GM21529 (cell line): ENCODE data around the gene DNAJC15.

ENCODE experiments used
- ATAC-seq: cut with Tn5 transposase; IDR thresholded peaks from one replicate; pipeline ENCODE4 v1.9.1; 2021; ENCODE audit not compliant: unreplicated experiment

Gene DNAJC15

DNA sequence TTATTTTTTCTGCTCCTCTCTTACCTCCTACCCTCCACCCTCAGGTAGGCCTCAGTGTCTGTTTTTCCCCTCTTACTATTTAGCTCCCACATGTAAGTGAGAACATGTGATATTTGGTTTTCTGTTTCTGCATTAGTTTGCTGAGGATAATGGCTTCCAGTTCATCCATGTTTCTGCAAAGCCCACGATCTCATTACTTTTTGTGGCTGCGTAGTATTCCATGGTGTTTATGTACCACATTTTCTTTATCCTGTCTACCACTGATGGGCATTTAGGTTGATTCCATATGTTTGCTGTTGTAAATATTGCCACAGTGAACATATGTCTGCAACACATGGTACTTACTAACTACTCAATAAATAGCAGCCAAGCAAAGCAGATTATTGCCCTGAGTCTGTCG is 56.8 kb downstream of the DNAJC15 start:
- no peak for ATAC-seq

DNA sequence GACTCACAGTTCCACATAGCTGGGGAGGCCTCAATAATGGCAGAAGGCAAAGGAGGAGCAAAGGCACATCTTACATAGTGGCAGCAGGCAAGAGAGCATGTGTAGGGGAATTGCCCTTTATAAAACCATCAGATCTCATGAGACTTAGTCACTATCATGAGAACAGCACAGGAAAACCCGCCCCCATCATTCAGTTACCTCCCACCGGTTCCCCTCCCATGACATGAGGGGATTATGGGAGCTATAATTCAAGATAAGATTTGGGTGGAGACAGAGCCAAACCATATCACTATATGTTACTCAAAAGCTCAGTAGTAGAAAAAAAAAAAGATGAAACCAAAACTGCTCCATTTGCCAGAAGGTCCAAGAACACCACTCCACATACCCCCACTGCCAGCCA is 58.5 kb downstream of the DNAJC15 start:
- no peak for ATAC-seq

DNA sequence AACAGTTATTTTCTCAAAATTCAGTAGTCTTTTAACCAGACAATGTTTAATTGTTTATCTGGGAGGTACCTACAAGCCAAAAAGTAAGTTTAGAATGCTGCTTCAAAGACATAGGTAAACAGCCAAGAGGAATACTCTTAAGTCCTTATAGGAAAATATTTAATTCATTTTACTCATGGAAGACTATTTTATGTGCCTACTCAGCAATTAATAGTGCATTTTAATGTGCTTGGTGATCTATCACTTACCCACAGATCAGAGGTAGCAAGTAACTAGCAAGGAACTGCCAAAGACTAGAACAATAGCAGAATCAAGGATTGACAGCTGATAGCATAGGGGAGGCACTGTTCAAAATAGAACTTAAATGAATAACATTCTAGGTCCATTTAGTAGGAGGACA is 60.4 kb downstream of the DNAJC15 start:
- no peak for ATAC-seq

DNA sequence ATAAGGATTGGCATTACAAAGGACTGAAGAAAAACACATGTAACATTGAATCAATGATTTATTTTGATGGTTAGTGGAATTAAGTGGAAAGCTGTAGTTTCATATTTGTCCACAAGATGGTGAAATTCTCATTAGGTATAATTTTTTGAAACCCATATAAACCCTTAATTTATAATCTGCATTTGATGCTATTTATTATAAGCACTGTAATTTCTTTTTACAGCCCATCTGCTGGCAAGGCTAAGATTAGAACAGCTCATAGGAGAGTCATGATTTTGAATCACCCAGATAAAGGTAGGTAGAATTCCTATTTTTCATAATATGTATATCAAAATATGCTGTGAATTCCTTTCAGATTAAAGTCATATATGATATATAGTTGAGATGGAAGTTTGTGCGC is 62.2 kb downstream of the DNAJC15 start:
- no peak for ATAC-seq

DNA sequence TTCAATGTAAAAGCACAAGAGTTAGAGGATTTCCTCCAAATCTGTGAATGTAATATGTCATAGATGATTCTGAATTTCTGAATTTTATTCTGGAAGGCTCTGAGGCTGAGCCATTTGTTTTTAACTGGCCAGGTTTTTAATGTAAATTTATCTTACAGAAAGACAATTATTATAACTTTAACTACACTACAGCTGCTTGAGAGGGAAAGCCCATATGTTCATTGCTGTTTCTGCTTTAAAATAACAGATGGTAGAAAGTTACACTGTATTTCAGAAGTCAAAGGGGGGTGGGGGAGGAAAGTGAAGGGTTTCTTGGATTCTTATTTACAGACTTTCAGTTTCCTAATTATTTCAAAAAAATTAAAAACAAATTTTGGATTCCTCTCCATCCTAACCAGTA is 62.8 kb downstream of the DNAJC15 start:
- no peak for ATAC-seq

DNA sequence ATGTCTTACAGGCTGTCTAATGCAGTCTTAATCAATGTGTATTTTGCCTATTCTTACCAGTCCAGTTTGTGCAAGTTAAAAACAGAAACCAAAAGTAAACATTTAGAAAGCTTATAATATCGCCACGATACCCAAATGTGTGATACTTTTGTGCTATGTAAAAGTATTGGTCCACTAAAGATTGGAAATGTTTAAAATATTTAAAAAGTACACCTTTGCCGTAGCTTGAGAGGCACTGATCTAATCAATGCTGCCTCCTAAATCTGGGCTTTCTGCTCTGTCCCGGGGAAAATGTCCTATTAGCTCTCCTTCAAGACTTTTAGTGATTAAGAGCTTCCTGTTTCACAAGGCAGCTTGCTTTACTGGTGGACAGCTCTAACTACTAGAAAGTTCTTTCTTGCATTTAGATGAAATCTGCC is 64.7 kb downstream of the DNAJC15 start:
- no peak for ATAC-seq

DNA sequence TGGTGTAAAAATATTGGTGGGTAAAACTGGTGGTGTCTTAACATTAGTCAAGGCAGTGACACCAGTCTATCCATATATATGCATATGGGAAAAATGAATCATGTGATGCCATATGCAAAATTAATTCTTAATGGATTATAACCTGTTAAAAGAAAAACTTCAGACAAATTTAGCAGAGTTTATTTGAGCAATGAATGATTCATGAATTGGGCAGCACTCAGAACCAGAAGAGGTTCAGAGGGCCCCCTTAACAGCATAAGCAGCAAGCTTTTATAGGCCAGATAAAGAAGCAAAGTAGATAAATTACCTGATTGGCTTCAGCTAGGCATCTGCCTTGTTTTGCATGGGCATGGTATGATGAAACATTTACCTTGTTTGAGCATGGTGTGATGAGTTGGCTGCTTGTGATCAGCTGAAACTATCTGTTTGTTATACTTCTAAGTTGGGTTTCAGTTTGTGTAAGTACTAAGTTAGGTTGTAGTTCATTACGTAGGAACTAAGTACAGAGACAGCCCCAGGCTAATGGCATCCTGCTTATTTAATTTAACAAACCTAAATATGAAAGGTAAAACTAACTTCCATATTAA is 66.6 kb downstream of the DNAJC15 start:
- no peak for ATAC-seq

DNA sequence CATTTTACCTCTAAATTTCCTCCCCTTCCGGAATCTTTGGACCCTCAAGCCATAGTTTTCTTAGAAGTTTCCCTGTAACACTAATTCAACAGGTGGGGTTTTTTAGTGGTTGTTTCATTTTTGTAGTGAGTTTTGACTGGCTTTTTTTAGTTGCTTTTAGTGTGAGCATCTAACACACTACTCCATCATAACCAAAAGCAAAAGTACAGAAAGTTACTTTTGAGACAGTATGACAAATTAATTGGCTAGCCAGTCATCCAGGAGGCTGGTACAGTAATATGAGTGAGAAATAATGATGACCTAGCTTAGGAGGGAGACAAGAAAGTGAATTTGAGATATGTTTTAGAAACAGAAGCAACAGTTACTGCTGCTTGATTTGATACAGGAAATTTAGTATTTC is 71.5 kb downstream of the DNAJC15 start:
- ATAC-seq: peak; percentile 90

DNA sequence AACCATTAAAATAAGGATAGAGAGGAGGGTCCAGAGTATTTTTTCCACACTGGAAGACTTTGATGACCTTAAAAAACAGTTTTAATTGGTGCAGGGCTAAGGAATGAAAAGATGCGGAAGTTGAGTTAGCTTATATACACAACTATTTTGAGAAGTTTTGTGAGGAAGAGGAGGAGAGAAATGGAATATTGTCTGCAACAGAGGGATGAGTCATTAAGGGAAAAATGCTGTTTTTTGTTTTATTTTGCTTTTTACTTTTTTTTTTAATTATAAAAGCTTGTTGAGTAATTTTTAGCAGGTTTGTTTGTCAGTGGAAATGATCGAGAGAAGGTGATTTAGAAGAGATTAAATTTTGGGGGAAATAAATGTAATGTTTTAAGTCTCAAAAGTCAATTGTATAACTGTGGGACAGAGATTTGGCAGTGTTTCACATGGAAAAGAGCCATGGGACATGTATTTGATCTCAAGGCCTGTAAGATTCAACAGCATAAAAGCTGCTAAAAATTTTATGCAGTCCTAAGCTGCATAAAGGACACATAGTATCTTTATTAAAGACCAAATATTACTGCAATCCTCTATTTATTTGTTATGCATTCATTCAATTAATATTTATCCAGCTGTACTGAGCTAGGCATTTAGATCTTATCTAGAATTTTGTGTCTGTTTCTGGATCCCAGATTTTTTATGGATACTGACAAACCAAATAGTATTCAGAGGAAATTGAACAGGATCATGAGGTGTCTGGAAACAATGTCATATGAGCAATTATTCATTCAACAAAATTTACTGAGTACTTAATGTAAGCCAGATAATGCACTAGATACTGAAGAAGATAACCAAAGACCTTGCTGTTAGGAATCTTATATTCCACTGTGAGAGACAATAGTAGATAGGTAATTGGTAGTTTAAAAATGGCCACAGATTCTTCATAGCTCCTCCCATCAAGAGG is 72.7 kb downstream of the DNAJC15 start:
- no peak for ATAC-seq

DNA sequence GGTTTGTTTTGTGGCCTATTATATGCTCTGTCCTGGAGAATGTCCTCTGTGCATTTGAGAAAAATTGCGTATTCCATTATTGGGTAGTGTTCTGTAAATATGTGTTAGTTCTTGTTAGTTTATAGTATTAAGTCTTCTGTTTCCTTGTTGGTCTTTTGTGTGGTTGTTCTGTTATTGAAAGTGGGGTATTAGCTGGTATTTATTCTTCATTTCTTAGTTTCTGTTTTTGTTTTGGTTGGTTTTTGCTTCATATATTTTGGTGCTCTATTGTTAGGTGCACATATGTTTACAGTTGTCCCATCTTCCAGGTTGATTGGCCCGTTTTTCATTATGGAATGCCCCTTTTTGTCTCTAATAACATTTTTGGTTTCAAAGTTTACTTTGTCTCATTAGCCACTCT is 77.3 kb downstream of the DNAJC15 start:
- ATAC-seq: no peak

DNA sequence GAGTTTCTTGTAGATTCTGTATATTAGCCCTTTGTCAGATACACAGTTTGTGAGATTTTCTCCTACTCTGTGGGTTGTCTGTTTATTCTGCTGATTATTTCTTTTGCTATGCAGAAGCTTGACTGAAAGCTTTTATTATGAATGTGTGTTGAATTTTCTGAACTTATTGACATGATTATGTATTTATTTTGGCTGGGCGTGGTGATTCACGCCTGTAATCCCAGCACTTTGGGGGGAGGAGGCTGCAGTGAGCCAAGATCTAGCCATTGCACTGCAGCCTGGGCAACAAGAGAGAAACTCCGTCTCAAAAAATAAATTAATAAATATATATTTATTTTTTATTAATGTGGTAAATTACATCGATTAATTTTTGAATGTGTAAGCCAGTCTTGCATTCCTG is 78.9 kb downstream of the DNAJC15 start:
- no peak for ATAC-seq

DNA sequence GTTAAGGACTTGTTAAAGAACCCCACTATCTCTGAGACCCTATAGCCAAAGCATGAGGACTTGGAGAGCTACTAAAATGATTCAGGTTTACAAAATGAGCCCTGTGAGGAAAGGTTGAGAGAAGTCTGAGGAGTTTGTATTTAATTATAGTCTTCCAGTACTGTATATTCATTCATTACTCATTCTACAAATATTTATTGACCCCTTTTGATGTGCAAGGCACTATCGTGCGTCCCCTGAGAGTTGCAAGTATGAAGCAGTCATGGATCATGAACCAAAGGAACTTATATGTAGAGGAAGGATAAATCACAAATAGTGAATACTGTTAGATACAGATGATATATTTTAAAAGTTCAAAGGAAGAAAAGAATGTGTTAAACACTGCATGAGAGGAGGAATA is 84.4 kb downstream of the DNAJC15 start:
- ATAC-seq: no peak

DNA sequence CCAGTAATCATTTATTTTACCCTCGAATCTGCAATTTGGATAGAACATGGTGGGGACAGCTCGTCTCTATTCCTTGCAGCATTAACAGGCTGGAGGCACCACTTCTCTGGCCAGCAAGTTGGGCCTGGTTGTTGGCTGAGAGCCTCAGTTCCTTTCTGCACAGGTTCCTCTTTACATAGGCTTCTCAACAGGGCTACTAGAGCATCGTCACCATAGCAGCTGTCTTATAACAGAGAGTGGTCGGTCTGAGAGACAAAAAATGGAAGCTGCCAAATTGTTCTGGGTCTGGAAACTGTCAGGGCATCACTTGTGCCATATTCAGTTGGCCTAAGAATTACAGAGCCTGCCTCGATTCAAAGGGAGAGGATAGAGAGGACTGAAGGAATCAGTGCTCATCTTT is 86.7 kb downstream of the DNAJC15 start:
- no peak for ATAC-seq

DNA sequence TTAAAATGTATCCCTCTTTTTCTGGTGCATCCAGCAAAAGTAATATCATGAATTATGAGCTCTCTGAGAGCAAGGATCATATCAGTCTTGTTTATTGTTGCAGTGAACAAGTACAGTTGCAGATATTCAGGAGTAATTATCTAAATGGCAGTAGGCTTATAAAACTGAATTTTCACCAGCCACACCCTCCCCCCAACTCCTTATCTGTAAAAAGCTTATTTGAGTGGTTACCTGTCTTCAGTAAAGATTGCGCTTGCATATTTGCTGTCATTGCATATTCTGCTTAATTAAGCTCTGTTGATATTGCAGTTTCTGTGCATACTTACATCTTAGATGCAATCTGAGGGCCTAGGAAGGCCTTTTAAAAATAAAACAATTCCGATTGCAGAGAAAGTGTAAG is 87.3 kb downstream of the DNAJC15 start:
- no peak for ATAC-seq

DNA sequence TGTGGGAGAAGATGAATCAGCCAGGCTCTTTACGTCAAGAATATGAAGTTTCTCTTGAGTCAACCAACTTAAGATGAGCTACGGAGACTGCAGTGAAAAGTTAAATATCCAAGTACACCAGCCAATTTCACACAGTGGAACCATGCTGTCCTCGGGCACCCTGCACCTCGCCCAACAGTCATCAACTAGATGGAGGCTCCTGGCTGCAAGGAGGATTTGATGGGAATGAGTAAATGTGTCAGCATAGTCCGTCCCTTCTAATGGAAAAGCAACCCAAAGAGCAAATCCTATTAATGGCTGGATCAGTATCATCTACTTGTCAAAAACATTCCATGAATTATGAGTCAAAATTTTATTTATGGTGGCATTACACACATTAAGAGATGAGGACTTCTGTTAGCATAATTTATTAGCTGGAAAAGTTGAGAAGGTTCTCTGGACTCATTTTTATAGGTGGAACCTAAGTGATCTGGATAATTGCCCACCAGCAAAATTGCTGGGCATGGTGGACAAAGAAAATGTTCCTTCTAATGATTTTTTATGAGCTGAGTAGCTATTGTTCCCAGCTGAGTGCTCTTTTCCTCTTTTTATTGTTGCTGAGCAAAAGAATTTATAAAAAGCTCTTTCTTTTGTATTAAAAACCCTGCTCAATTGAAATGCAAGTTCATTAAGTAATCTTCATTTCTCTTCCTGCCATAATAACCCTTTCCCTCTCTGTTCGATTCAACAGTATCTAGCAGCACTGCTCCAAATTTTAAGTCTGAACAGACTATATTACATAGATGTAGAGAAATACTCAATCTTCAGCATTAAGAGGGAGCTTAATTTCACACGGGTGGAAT is 88.4 kb downstream of the DNAJC15 start:
- no peak for ATAC-seq

DNA sequence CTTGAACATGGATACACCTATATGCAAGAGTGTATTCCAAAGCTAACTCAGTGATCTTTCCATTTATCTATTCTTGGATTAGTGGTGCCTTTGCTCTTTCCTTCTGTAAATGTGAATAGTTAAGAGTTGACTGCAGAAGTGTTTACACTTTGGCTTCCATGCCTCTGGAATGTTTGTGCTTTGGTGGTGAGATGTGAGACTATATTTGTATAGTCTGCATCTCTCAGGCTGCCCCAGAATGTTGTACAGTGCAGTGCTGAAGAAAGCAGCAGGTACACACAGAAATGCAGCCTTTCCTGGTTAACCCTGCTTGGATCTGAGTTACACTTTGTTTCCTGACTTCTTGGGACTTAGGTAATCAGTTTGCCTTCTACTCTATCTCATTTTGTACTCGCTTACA is 90.2 kb downstream of the DNAJC15 start:
- ATAC-seq: no peak

DNA sequence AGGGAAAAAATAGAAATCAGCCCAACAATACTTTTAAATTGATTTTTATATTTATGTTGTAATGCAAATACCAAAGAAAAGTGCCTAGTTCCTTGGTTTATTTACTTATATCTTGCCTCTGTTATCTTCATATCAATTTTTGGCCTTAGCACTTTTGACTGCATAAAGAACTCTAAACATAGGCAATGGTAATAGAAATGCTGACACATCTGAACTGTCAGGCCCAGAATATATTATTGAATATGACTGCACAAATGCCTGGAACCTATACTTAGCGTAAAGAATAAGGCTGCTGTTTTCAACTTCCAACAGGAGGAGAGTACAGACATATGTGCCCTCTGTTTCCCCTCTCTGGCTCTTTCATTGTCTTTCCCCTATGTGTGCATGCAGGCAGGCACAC is 91.1 kb downstream of the DNAJC15 start:
- ATAC-seq: no peak

DNA sequence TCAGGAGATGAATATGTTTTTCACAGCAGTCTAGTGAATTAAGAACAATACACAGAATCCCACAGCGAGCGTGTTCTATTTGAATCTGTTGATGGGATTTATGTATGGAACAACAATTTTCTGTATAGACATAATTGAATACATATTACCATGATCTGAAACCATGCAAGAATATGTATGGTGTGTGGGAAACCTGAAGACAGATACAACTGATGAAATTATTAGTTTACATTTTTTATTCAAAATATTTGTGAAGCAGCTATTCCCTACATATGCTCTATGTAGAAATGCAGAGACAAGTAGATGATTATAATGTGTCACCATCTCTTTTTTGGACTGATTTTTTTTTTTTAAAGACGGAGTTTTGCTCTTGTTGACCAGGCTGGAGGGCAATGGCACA is 91.8 kb downstream of the DNAJC15 start:
- ATAC-seq: no peak

DNA sequence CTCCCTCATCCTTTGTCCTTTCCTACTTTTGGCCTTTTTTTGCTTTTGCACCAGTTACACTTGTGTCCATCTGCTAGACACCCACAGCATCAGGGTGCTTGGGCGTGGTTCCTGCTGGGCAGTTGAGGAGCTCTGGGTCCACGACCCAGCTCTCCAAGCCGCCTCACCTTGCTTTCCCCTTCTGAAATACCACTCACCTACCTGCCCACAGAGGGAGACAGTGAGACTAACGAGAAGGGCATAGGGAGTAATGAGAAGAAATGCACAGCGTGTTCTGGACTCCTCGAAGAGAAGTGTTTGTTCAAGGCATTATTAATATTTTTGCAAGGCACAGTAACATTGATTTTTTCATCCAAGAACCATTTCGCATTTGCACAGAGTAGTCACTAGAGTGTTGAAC is 92.9 kb downstream of the DNAJC15 start:
- no peak for ATAC-seq

DNA sequence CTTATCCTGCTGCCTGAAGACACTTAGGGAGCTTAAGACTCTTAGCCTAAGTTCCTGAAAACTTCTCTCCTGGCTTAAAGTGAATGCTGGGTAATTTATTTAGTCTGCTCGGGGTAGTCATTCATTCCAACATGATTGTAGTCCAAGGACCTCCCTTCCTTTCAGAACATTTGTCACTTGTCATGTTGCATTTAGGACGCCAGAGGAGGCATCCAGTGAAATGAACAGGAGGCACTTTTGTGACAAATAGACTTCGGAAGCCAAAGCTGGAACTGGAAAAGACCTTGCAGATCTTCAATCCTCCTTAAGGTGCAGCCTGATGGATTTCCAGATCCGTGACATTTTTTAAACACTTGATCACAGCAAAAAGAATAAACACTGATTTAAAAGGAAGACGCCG is 95.1 kb downstream of the DNAJC15 start:
- no peak for ATAC-seq

DNA sequence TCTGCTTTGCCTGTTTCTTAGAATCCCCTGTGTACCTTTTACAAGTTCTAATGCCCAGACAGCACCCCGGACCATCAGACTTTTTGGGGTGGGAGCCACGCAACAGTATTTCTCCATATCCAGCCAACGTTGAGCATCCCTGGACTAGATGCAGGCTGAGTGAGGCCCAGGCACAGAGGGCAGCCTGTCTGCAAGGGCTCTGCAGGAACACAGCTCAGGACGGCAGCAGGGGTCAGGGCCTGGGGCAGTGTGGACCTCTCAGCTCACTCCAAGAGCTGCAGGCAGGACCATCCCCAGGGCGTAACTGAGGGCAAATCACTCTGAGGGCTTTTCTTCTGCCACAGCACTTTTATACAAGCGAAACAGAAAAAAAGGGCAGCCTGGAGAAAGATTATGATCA is 95.8 kb downstream of the DNAJC15 start:
- ATAC-seq: no peak

DNA sequence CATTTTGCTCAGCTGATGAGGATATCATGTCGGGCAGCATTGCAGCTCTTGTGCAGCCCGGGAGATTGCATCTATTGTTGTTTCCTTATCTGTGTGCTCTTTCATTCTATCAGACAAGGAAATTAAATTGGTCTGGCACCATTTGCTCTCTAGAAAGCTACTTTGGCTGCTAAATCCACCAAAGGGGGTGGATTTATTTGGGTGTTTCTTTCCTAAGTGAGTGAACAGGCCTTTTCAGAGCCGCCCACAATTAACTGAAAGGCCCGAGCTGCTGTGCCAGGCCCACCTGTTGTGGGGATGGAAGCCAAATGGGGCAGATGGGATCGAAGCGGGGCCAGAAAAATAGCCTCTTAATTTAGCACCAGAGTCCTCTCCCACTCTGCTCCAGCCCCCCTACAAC is 99.4 kb downstream of the DNAJC15 start:
- no peak for ATAC-seq
